ENCODE measurements around the gene MYRIP. TPM values are rescaled to one million over a fixed set of nuclear protein-coding genes. Genes with fewer than 3 reads are reported as not detected.

The MYRIP gene
- total and polyA plus RNA-seq, 8 donors = 1.4 to 11.2 (median 7.8) TPM

DNA sequence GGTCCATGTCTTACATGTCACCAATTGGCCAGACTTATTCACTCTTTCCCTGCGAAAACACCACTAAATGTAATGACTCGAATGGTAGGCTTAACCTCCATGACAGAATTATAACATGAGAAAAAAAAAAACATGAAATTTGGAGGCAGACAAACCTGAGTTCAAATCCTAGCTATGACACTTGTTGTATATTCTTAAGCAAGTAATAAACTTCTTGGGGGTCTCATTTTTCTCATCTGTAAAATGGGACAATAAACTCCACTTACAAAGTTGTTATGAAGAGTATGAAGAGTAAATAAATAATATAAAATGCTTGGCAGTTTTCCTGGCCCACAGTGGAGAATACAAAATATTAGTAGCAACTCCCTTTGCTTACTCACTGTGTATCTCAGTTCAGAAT is 488.7 kb downstream of the MYRIP start:
- H3K36me3 ChIP-seq = no peaks in the 10 kb centered on the region
- DNase-seq = no peak
- H3K9me3 ChIP-seq = no peaks in the 10 kb centered on the region
- WGBS, 2 donors = 90 to 91% methylated on average over 2 of the region's 2 CpGs
- H3K27ac ChIP-seq = no peak overlapping the region
- intact Hi-C loops (cut with DNase I) = no loop called here
- TF ChIP-seq CTCF (IDR thresholded peaks at IDR 0.05) = no peak
- ATAC-seq = no peak
- H3K4me1 ChIP-seq = no peaks in the 10 kb centered on the region
- FAIRE-seq = no peak
- H3K4me3 ChIP-seq = no peak overlapping the region
- no peaks in the 10 kb centered on the region for H3K27me3 ChIP-seq

GRCh38 chr3:40299130-40299720 is 489.8 kb downstream of the MYRIP start:
- intact Hi-C loops (cut with DNase I) = no loop called here
- H3K36me3 ChIP-seq = no peaks in the 10 kb centered on the region

DNA sequence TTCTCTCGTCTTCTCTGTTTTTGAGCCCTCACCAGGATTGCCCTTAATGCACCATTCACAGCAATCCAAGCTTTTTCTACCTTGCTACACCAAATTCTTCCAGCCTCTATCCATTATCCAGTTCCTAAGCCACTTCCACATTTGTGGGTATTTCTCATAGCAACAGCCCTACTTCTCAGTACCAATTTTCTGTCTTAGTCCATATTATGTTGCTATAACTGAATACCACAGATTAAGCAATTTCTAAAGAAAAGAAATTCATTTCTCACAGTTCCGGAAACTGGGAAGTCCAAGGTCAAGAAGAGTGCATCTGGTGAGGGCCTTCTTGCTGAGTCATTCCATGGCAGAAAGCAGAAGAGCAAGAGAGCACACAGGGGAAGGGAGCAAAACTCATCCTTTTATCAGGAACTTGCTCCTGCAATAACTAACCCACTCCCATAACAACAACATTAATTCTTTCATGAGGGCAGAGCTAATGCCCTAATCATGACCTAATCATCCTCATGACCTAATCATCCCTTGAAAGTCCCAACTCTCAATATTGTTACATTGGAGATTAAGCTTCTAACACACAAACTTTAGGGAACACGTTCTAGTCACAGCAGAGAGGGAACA is 490.4 kb downstream of the MYRIP start:
- DNase-seq (no peak), FAIRE-seq (no peak), ATAC-seq (peak in 3 of 4 donors; percentile 44 to 91 (median 82))
- no peaks in the 10 kb centered on the region for H3K4me1 ChIP-seq
- no peaks in the 10 kb centered on the region for H3K9me3 ChIP-seq
- 76 to 83% methylated on average over 3 of the region's 3 CpGs for WGBS, 2 donors
- H3K27ac ChIP-seq = no peak overlapping the region
- no peak overlapping the region for H3K4me3 ChIP-seq
- no peaks in the 10 kb centered on the region for H3K27me3 ChIP-seq
- no peaks in the 10 kb centered on the region for H3K36me3 ChIP-seq
- TF ChIP-seq CTCF (IDR thresholded peaks at IDR 0.05) = no peak
- intact Hi-C loops (cut with DNase I) = no loop called here

More at GRCh38 chr3:40299130-40299720, 489.8 kb downstream of the MYRIP start:
- FAIRE-seq = no peak
- 88 to 89% methylated on average over 5 of the region's 5 CpGs for WGBS, 2 donors
- Histone ChIP-seq H3K9me3 (no peaks in the 10 kb centered on the region), H3K27me3 (no peaks in the 10 kb centered on the region), H3K4me1 (no peaks in the 10 kb centered on the region), H3K27ac (no peak overlapping the region), H3K4me3 (no peak overlapping the region)
- no peak for DNase-seq
- ATAC-seq = no peak
- TF ChIP-seq CTCF (IDR thresholded peaks at IDR 0.05) = no peak

GRCh38 chr3:40302784-40303183 is 493.4 kb downstream of the MYRIP start:
- TF ChIP-seq CTCF (IDR thresholded peaks at IDR 0.05) = no peak
- FAIRE-seq = no peak
- Histone ChIP-seq H3K9me3 (no peaks in the 10 kb centered on the region), H3K27ac (no peak overlapping the region), H3K4me1 (no peaks in the 10 kb centered on the region), H3K36me3 (no peaks in the 10 kb centered on the region), H3K27me3 (no peaks in the 10 kb centered on the region), H3K4me3 (no peak overlapping the region)
- 38 to 48% methylated on average over 1 of the region's 1 CpG for WGBS, 2 donors
- no peak for DNase-seq
- no peak for ATAC-seq
- intact Hi-C loops (cut with DNase I) = no loop called here

GRCh38 chr3:40304352-40304751 is 494.9 kb downstream of the MYRIP start:
- DNase-seq (no peak), ATAC-seq (no peak), FAIRE-seq (no peak)
- Histone ChIP-seq H3K4me1 (peaks cover 0 to 4% (median 0%) of the 10 kb centered on the region in 3 donors), H3K36me3 (no peaks in the 10 kb centered on the region), H3K27me3 (no peaks in the 10 kb centered on the region), H3K9me3 (no peaks in the 10 kb centered on the region), H3K4me3 (no peak overlapping the region), H3K27ac (no peak overlapping the region)
- intact Hi-C loops (cut with DNase I) = no loop called here
- TF ChIP-seq CTCF (IDR thresholded peaks at IDR 0.05) = no peak
- 91 to 97% methylated on average over 2 of the region's 2 CpGs for WGBS, 2 donors

All from pancreas (tissue), 10 donors.